ENCODE data around the gene SHFL.

Gene SHFL

GRCh38 chr19:10089801-10090375 lies 3.8 kb downstream of the SHFL start:
- Histone ChIP-seq H3K4me1 (ENCODE audit: control insufficient read depth, insufficient read depth, low read length) (no peaks in the 10 kb centered on the region), H3K36me3 (ENCODE audit: insufficient read depth, low read length) (peaks cover 22% of the 10 kb centered on the region)

GRCh38 chr19:10091370-10091687 lies 5.2 kb downstream of the SHFL start:
- H3K4me2 ChIP-seq (ENCODE audit: low read length): no peak overlapping the region
- no peak overlapping the region for H3K4me3 ChIP-seq (ENCODE audit: low read length)
- peaks cover 20% of the 10 kb centered on the region for H3K36me3 ChIP-seq (ENCODE audit: insufficient read depth, low read length)
- H3K9me3 ChIP-seq (replicated peaks; ENCODE audit: low read length): no peaks in the 10 kb centered on the region
- no peak overlapping the region for H3K9ac ChIP-seq (ENCODE audit: low read depth, low read length)
- peaks cover 6% of the 10 kb centered on the region for H3K4me1 ChIP-seq (ENCODE audit: control insufficient read depth, insufficient read depth, low read length)
- H3K27me3 ChIP-seq (ENCODE audit: control insufficient read depth, insufficient read depth, low read length): no peaks in the 10 kb centered on the region

More at GRCh38 chr19:10089801-10090375, 3.8 kb downstream of the SHFL start:
- H3K27me3 ChIP-seq (ENCODE audit: control insufficient read depth, insufficient read depth, low read length): no peaks in the 10 kb centered on the region
- no peak overlapping the region for H3K4me2 ChIP-seq (ENCODE audit: low read length)
- no peak overlapping the region for H3K9ac ChIP-seq (ENCODE audit: low read depth, low read length)
- H3K4me3 ChIP-seq (ENCODE audit: low read length): no peak overlapping the region
- H3K9me3 ChIP-seq (replicated peaks; ENCODE audit: low read length): no peaks in the 10 kb centered on the region

- Histone ChIP-seq H3K9ac (ENCODE audit: low read depth, low read length) (no peak overlapping the region), H3K9me3 (replicated peaks; ENCODE audit: low read length) (no peaks in the 10 kb centered on the region), H3K36me3 (ENCODE audit: insufficient read depth, low read length) (peaks cover 18% of the 10 kb centered on the region), H3K4me3 (ENCODE audit: low read length) (no peak overlapping the region), H3K27me3 (ENCODE audit: control insufficient read depth, insufficient read depth, low read length) (no peaks in the 10 kb centered on the region), H3K4me2 (ENCODE audit: low read length) (no peak overlapping the region), H3K4me1 (ENCODE audit: control insufficient read depth, insufficient read depth, low read length) (peaks cover 11% of the 10 kb centered on the region)
These were observed 6.0 kb downstream of the SHFL start for GRCh38 chr19:10091895-10092641.

- Histone ChIP-seq H3K4me3 (ENCODE audit: low read length) (no peak overlapping the region), H3K9ac (ENCODE audit: low read depth, low read length) (no peak overlapping the region), H3K36me3 (ENCODE audit: insufficient read depth, low read length) (peaks cover 18% of the 10 kb centered on the region), H3K4me2 (ENCODE audit: low read length) (no peak overlapping the region), H3K9me3 (replicated peaks; ENCODE audit: low read length) (no peaks in the 10 kb centered on the region), H3K4me1 (ENCODE audit: control insufficient read depth, insufficient read depth, low read length) (peaks cover 11% of the 10 kb centered on the region), H3K27me3 (ENCODE audit: control insufficient read depth, insufficient read depth, low read length) (no peaks in the 10 kb centered on the region)
These were observed 6.7 kb downstream of the SHFL start for GRCh38 chr19:10092648-10093294.

GRCh38 chr19:10093295-10094186 lies 7.4 kb downstream of the SHFL start:
- H3K36me3 ChIP-seq (ENCODE audit: insufficient read depth, low read length): peaks cover 18% of the 10 kb centered on the region
- H3K4me3 ChIP-seq (ENCODE audit: low read length): no peak overlapping the region
- H3K4me2 ChIP-seq (ENCODE audit: low read length): no peak overlapping the region
- H3K9me3 ChIP-seq (replicated peaks; ENCODE audit: low read length): no peaks in the 10 kb centered on the region
- no peak overlapping the region for H3K9ac ChIP-seq (ENCODE audit: low read depth, low read length)
- no peaks in the 10 kb centered on the region for H3K27me3 ChIP-seq (ENCODE audit: control insufficient read depth, insufficient read depth, low read length)
- H3K4me1 ChIP-seq (ENCODE audit: control insufficient read depth, insufficient read depth, low read length): peaks cover 11% of the 10 kb centered on the region

GRCh38 chr19:10095622-10095947 lies 9.5 kb downstream of the SHFL start:
- Histone ChIP-seq H3K4me1 (ENCODE audit: control insufficient read depth, insufficient read depth, low read length) (peaks cover 11% of the 10 kb centered on the region), H3K27me3 (ENCODE audit: control insufficient read depth, insufficient read depth, low read length) (no peaks in the 10 kb centered on the region), H3K9me3 (replicated peaks; ENCODE audit: low read length) (no peaks in the 10 kb centered on the region), H3K4me2 (ENCODE audit: low read length) (peak overlapping the region; percentile 85), H3K4me3 (ENCODE audit: low read length) (peak overlapping the region; percentile 40), H3K36me3 (ENCODE audit: insufficient read depth, low read length) (peaks cover 6% of the 10 kb centered on the region), H3K9ac (ENCODE audit: low read depth, low read length) (no peak overlapping the region)

GRCh38 chr19:10095948-10096614 lies 10.0 kb downstream of the SHFL start:
- H3K36me3 ChIP-seq (ENCODE audit: insufficient read depth, low read length): peaks cover 6% of the 10 kb centered on the region
- H3K4me2 ChIP-seq (ENCODE audit: low read length): peak overlapping the region; percentile 85
- peaks cover 11% of the 10 kb centered on the region for H3K4me1 ChIP-seq (ENCODE audit: control insufficient read depth, insufficient read depth, low read length)
- H3K27me3 ChIP-seq (ENCODE audit: control insufficient read depth, insufficient read depth, low read length): no peaks in the 10 kb centered on the region
- H3K4me3 ChIP-seq (ENCODE audit: low read length): peak overlapping the region; percentile 71
- no peaks in the 10 kb centered on the region for H3K9me3 ChIP-seq (replicated peaks; ENCODE audit: low read length)
- peak overlapping the region; percentile 60 for H3K9ac ChIP-seq (ENCODE audit: low read depth, low read length)

- Histone ChIP-seq H3K4me3 (ENCODE audit: low read length) (peak overlapping the region; percentile 71), H3K27me3 (ENCODE audit: control insufficient read depth, insufficient read depth, low read length) (no peaks in the 10 kb centered on the region), H3K9me3 (replicated peaks; ENCODE audit: low read length) (no peaks in the 10 kb centered on the region), H3K4me2 (ENCODE audit: low read length) (peak overlapping the region; percentile 85), H3K36me3 (ENCODE audit: insufficient read depth, low read length) (peaks cover 6% of the 10 kb centered on the region), H3K4me1 (ENCODE audit: control insufficient read depth, insufficient read depth, low read length) (peaks cover 11% of the 10 kb centered on the region), H3K9ac (ENCODE audit: low read depth, low read length) (peak overlapping the region; percentile 60)
These were observed 10.5 kb downstream of the SHFL start for GRCh38 chr19:10096615-10096963.

- Histone ChIP-seq H3K9ac (ENCODE audit: low read depth, low read length) (no peak overlapping the region), H3K4me1 (ENCODE audit: control insufficient read depth, insufficient read depth, low read length) (peaks cover 11% of the 10 kb centered on the region), H3K27me3 (ENCODE audit: control insufficient read depth, insufficient read depth, low read length) (no peaks in the 10 kb centered on the region), H3K4me2 (ENCODE audit: low read length) (no peak overlapping the region), H3K36me3 (ENCODE audit: insufficient read depth, low read length) (no peaks in the 10 kb centered on the region), H3K9me3 (replicated peaks; ENCODE audit: low read length) (no peaks in the 10 kb centered on the region), H3K4me3 (ENCODE audit: low read length) (no peak overlapping the region)
These were observed 14.2 kb downstream of the SHFL start for GRCh38 chr19:10100163-10100785.

DNA sequence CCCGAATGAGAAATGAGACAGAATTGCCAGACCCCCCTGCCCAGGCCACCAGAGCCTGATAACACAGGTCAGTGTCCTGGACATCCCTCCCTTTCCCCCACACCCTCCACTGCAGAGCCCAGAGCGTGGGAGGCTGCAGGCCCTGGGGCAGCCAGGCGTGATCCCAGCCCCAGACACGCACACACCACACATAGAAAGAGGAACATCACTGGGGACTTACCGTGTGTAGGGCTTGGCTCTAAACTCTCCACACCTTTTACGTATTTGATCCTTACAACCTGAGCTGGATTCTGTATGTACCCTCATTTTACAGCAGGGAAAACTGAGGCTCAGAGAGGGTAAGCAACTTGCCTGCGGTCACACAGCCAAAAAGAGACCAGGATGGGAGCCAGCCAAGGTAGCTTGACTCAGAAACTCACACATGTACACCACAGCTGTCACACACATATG lies 16.7 kb downstream of the SHFL start:
- H3K9me3 ChIP-seq (replicated peaks; ENCODE audit: low read length): no peaks in the 10 kb centered on the region
- peaks cover 7% of the 10 kb centered on the region for H3K36me3 ChIP-seq (ENCODE audit: insufficient read depth, low read length)
- no peak overlapping the region for H3K4me2 ChIP-seq (ENCODE audit: low read length)
- H3K27me3 ChIP-seq (ENCODE audit: control insufficient read depth, insufficient read depth, low read length): no peaks in the 10 kb centered on the region
- H3K4me3 ChIP-seq (ENCODE audit: low read length): no peak overlapping the region
- H3K4me1 ChIP-seq (ENCODE audit: control insufficient read depth, insufficient read depth, low read length): peaks cover 11% of the 10 kb centered on the region
- no peak overlapping the region for H3K9ac ChIP-seq (ENCODE audit: low read depth, low read length)

All from skeletal muscle satellite cell (primary cell).